Measurements from ENCODE around the gene TSPAN14. TPM values are rescaled to one million over a fixed set of nuclear protein-coding genes. Genes with fewer than 3 reads are reported as not detected.

The TSPAN14 gene
- total and polyA plus RNA-seq, 2 of the 13 experiments (the other 11 are each of a cell fraction or from before 2014, with no cell fraction given): 24.1 to 80.6 TPM

DNA sequence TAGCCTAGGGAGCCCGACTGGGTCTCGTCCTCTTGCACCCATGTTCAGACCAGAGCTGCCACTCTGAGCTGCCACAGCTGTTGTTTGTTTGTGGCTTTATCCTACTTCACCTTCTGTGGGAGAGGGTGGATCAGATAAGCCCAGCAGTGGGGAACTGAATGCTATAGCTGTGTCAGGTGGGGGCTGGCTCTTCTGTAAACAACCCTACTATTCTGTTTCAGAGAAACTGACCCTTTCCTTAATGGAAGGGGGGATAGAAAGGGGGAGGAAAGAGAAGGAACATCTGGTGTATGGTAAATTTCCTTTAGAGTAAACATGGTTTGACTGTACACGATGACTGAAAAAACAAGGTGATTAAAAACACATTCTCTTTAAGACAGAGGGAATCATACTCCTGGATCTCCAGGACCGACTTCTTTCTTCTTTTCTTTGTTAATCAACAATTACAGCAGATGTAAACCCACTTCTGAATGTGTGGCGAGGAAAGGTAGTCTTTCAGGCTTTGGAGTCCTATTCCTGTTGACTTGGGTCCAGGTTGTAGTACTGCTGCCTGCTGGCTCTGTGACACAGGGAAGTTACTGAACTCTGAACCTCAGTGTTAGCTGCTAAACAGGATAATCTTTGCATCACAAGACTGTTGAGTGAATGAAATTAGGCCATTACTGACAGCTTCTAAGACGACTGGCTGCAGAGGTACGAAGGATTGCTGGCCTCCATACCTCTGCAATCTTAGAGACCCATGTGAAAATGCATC lies 39.8 kb upstream of the TSPAN14 start (continued):
- TF ChIP-seq GMEB2 (CRISPR knock-in tag; IDR thresholded peaks at IDR 0.05; ENCODE audit: low read depth): no peak
- TF ChIP-seq ZNF317 (CRISPR knock-in tag; IDR thresholded peaks at IDR 0.05): no peak
- peak; percentile 47; the same call in 1 of the 2 replicates for TF ChIP-seq IRF2 (CRISPR knock-in tag; IDR thresholded peaks at IDR 0.05)
- 0 out of 2 replicates have a peak, but pooled peaks have one; percentile 34 for TF ChIP-seq ZMYM3 (CRISPR knock-in tag; IDR thresholded peaks at IDR 0.05)
- no peak for TF ChIP-seq MATR3 (CRISPR knock-in tag; IDR thresholded peaks at IDR 0.05)
- TF ChIP-seq ATF5 (CRISPR knock-in tag; IDR thresholded peaks at IDR 0.05; ENCODE audit: low read depth): no peak
- TF ChIP-seq HDAC1 (CRISPR knock-in tag; IDR thresholded peaks at IDR 0.05): 0 out of 2 replicates have a peak, but pooled peaks have one; percentile 49
- no peak for TF ChIP-seq ZNF224 (CRISPR knock-in tag; IDR thresholded peaks at IDR 0.05)
- TF ChIP-seq ZBTB7A (CRISPR knock-in tag; IDR thresholded peaks at IDR 0.05): no peak
- TF ChIP-seq EZH2 (conservative IDR thresholded peaks at IDR 0.05; ENCODE audit: low read depth, low read length): no peak
- peak; percentile 73 for TF ChIP-seq SAP130 (CRISPR knock-in tag; IDR thresholded peaks at IDR 0.05; ENCODE audit: low read depth)
- TF ChIP-seq ZNF577 (CRISPR knock-in tag; IDR thresholded peaks at IDR 0.05; ENCODE audit: borderline replicate concordance, low read depth): no peak
- no peak for TF ChIP-seq ZNF543 (CRISPR knock-in tag; IDR thresholded peaks at IDR 0.05)
- TF ChIP-seq SRSF9 (IDR thresholded peaks at IDR 0.05; ENCODE audit: borderline replicate concordance, insufficient read depth, low read depth, low read length, poor library complexity, severe bottlenecking): no peak
- 0 out of 2 replicates have a peak, but pooled peaks have one; percentile 56 for TF ChIP-seq MXD4 (CRISPR knock-in tag; IDR thresholded peaks at IDR 0.05)
- 0 out of 2 replicates have a peak, but pooled peaks have one; percentile 47 for TF ChIP-seq IKZF5 (CRISPR knock-in tag; IDR thresholded peaks at IDR 0.05)
- TF ChIP-seq IKZF4 (CRISPR knock-in tag; IDR thresholded peaks at IDR 0.05; ENCODE audit: borderline replicate concordance, low read depth, not compliant biosample characterization): no peak
- TF ChIP-seq DRAP1 (CRISPR knock-in tag; IDR thresholded peaks at IDR 0.05): peak; percentile 44; the same call in 1 of the 2 replicates
- TF ChIP-seq, protein P1, sequence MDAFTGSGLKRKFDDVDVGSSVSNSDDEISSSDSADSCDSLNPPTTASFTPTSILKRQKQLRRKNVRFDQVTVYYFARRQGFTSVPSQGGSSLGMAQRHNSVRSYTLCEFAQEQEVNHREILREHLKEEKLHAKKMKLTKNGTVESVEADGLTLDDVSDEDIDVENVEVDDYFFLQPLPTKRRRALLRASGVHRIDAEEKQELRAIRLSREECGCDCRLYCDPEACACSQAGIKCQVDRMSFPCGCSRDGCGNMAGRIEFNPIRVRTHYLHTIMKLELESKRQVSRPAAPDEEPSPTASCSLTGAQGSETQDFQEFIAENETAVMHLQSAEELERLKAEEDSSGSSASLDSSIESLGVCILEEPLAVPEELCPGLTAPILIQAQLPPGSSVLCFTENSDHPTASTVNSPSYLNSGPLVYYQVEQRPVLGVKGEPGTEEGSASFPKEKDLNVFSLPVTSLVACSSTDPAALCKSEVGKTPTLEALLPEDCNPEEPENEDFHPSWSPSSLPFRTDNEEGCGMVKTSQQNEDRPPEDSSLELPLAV (CRISPR knock-in tag; conservative IDR thresholded peaks at IDR 0.05; ENCODE audit: low read depth): no peak
